ENCODE data around the gene MARCO. TPM values are rescaled to one million over a fixed set of nuclear protein-coding genes. Genes with fewer than 3 reads are reported as not detected.

The MARCO gene
- polyA plus RNA-seq, 1 donor from 2014 or later: not detected

DNA sequence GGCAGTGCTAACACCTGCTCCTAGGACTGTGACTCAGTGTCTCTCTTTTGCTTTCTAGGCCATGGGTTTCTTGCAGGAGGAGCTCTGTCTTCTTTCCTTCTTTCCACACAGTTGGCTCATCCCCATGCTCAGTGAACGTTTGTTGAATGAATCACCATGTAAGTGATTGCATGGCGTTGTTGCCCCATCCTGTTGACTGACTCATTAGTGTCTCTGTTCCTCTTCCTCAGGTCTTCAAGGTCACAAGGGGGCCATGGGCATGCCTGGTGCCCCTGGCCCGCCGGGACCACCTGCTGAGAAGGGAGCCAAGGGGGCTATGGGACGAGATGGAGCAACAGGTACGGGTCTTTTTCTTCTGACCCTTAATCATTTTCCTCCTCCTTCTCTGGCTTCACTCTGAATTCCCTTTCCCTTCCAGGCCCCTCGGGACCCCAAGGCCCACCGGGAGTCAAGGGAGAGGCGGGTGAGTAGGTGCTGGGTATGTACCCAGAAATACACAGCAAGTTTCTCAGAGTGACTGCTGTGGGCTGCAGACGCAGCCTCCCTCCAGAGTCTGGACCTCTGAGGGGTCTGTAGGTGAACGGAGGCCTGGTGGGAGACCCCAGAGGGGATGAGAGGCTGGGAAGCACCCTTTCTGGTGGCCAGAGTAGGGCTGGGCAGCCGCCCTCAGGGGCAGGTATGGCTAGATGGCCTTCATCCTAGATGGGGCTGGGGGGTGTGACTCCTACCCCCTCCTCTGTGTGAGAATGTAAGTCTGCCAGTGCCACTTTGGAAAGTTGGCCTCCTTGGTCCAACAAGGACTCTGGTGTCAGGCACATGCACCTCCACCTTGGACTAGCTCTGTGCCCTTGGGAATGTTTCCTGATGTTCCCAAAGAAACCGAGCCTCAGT, 32.4 kb downstream of the MARCO start:
- Histone ChIP-seq H3K9me3 (ENCODE audit: low read length) (no peaks in the 10 kb centered on the region), H3K9me2 (ENCODE audit: insufficient read depth, low read length) (no peaks in the 10 kb centered on the region), H3K9ac (ENCODE audit: low read length) (no peak overlapping the region), H4K20me1 (ENCODE audit: insufficient read depth) (no peaks in the 10 kb centered on the region), H2AFZ (ENCODE audit: low read depth, low read length) (no peak overlapping the region), H3K4me2 (ENCODE audit: low read length) (no peak overlapping the region), H3K36me3 (ENCODE audit: insufficient read depth, low read length) (no peaks in the 10 kb centered on the region), H3F3A (ENCODE audit: insufficient read depth, low read length, poor library complexity, severe bottlenecking) (no peaks in the 10 kb centered on the region), H3K79me2 (replicated peaks; ENCODE audit: insufficient read depth, low read length) (no peaks in the 10 kb centered on the region), H3K4me3 (ENCODE audit: low read length) (no peak overlapping the region), H3K27me3 (ENCODE audit: insufficient read depth, low read depth, low read length) (no peaks in the 10 kb centered on the region), H3K27ac (ENCODE audit: low read length) (no peak overlapping the region)
- no peak for TF ChIP-seq REST (IDR thresholded peaks at IDR 0.05; ENCODE audit: borderline replicate concordance)

DNA sequence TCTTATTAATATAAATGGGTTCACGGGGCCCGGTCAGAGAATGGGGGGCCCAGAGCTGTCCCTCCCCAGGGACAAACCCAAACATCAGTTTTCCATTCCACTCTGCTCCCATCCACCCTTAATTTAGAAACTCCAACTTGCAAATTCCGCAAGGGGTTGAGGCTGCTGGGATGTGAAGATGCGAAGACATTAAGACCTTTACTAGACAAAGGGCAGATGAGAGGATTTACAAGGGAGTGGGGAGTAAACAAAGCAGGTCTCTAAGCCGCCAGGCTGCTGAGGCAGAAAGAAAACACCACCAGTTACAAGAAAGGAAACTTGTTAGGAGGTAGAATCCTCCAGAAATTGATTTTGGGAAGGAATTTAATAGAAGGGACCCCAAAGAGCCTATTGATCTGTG, 33.1 kb downstream of the MARCO start:
- H4K20me1 ChIP-seq (ENCODE audit: insufficient read depth): no peaks in the 10 kb centered on the region
- H3K9me3 ChIP-seq (ENCODE audit: low read length): no peaks in the 10 kb centered on the region
- H3K27ac ChIP-seq (ENCODE audit: low read length): no peak overlapping the region
- no peak overlapping the region for H3K4me2 ChIP-seq (ENCODE audit: low read length)
- no peaks in the 10 kb centered on the region for H3K79me2 ChIP-seq (replicated peaks; ENCODE audit: insufficient read depth, low read length)
- H3F3A ChIP-seq (ENCODE audit: insufficient read depth, low read length, poor library complexity, severe bottlenecking): no peaks in the 10 kb centered on the region
- H3K9ac ChIP-seq (ENCODE audit: low read length): no peak overlapping the region
- H3K36me3 ChIP-seq (ENCODE audit: insufficient read depth, low read length): no peaks in the 10 kb centered on the region
- no peak overlapping the region for H3K4me3 ChIP-seq (ENCODE audit: low read length)
- no peak overlapping the region for H2AFZ ChIP-seq (ENCODE audit: low read depth, low read length)
- TF ChIP-seq MXI1 (conservative IDR thresholded peaks at IDR 0.05; ENCODE audit: poor library complexity, severe bottlenecking) (no peak), TAF1 (IDR thresholded peaks at IDR 0.05; ENCODE audit: low read depth) (no peak), POLR2AphosphoS5 (IDR thresholded peaks at IDR 0.05) (no peak), RAD21 (conservative IDR thresholded peaks at IDR 0.05) (no peak), SMC3 (conservative IDR thresholded peaks at IDR 0.05; ENCODE audit: poor library complexity) (no peak), REST (IDR thresholded peaks at IDR 0.05; ENCODE audit: borderline replicate concordance) (no peak), EP300 (conservative IDR thresholded peaks at IDR 0.05; ENCODE audit: poor library complexity, severe bottlenecking) (no peak), EZH2 (IDR thresholded peaks at IDR 0.05; ENCODE audit: borderline replicate concordance, insufficient read depth, low read length, poor library complexity, severe bottlenecking) (no peak)
- TF ChIP-seq, protein P1, sequence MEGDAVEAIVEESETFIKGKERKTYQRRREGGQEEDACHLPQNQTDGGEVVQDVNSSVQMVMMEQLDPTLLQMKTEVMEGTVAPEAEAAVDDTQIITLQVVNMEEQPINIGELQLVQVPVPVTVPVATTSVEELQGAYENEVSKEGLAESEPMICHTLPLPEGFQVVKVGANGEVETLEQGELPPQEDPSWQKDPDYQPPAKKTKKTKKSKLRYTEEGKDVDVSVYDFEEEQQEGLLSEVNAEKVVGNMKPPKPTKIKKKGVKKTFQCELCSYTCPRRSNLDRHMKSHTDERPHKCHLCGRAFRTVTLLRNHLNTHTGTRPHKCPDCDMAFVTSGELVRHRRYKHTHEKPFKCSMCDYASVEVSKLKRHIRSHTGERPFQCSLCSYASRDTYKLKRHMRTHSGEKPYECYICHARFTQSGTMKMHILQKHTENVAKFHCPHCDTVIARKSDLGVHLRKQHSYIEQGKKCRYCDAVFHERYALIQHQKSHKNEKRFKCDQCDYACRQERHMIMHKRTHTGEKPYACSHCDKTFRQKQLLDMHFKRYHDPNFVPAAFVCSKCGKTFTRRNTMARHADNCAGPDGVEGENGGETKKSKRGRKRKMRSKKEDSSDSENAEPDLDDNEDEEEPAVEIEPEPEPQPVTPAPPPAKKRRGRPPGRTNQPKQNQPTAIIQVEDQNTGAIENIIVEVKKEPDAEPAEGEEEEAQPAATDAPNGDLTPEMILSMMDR (IDR thresholded peaks at IDR 0.05; ENCODE audit: poor library complexity, severe bottlenecking): no peak
- H3K27me3 ChIP-seq (ENCODE audit: insufficient read depth, low read depth, low read length): no peaks in the 10 kb centered on the region
- H3K9me2 ChIP-seq (ENCODE audit: insufficient read depth, low read length): no peaks in the 10 kb centered on the region

Measured in neural cell (in vitro differentiated cells).